Esophagus (tissue), 2 donors: Measurements from ENCODE around the gene BEND7. TPM values are rescaled to one million over a fixed set of nuclear protein-coding genes. Genes with fewer than 3 reads are reported as not detected.

Experiments used
- polyA plus RNA-seq, 2 donors: library from polyadenylated mRNA; stranded (reverse); fragments of 200-250 nt; gene quantifications; one replicate each; pipeline ENCODE4 v1.2.3, GENCODE V29; 2013
- donor health status: healthy with polysubstance abuse.
- donor health status: Bipolar disorder and iron deficiency.

The BEND7 gene
- polyA plus RNA-seq, 2 donors = 1.1 to 1.9 TPM

Other genes with a start within 250 kb of the BEND7 start
- gene PHYH, start 228.9 kb downstream of the BEND7 start, polyA plus RNA-seq = 1 to 10 TPM; 5.7 to 7.4 TPM
- 10 to 100 TPM; 15.8 to 25.8 TPM for gene SEPHS1, start 180.7 kb downstream of the BEND7 start, polyA plus RNA-seq
- 10 to 100 TPM in 1 of 2 donors, 1 to 10 TPM in 1; 6.6 to 13.4 TPM for gene PRPF18, start 58.0 kb upstream of the BEND7 start, polyA plus RNA-seq